CD14-positive monocyte (primary cell): ENCODE results near the gene MAP3K7. TPM values are rescaled to one million over a fixed set of nuclear protein-coding genes. Genes with fewer than 3 reads are reported as not detected.

Experiments used
- DNase-seq, 3 donors: peaks; one replicate each; pipeline ENCODE4 v3.0.0-alpha.2; 2011 to 2022
- H2AFZ ChIP-seq: 2 replicates; pipeline ENCODE4 v1.6.0; 2012; ENCODE audit warnings: mild to moderate bottlenecking, low read depth, low read length, inconsistent platforms; ENCODE audit not compliant: insufficient read depth, poor library complexity, severe bottlenecking
- H3K27ac ChIP-seq, 2 donors: 1 replicate in 1 of 2; 2 replicates in 1 of 2; pipeline ENCODE4 v1.5.1; 2012 to 2013; ENCODE audit warnings: low read length in 2 of 2, control low read depth in 1 of 2, inconsistent platforms in 1 of 2, low read depth in 1 of 2, mild to moderate bottlenecking in 1 of 2
- H3K27me3 ChIP-seq, 2 donors: one replicate each; pipeline versions ENCODE4 v1.6.0 to v1.6.1; 2011 to 2013; ENCODE audit warnings: low read length in 2 of 2; ENCODE audit not compliant: control insufficient read depth in 2 of 2, insufficient read depth in 2 of 2
- H3K36me3 ChIP-seq, 2 donors: replicated peaks in 1 of 2; 1 replicate in 1 of 2; 2 replicates in 1 of 2; pipeline versions ENCODE4 v1.5.1 to v1.6.1; 2012 to 2013; ENCODE audit warnings: low read length in 2 of 2, control low read depth in 1 of 2, inconsistent platforms in 1 of 2, mild to moderate bottlenecking in 1 of 2; ENCODE audit not compliant: insufficient read depth in 2 of 2, control insufficient read depth in 1 of 2
- H3K4me1 ChIP-seq, 2 donors: 1 replicate in 1 of 2; 2 replicates in 1 of 2; pipeline versions ENCODE4 v1.5.1 to v1.6.1; 2012 to 2013; ENCODE audit warnings: low read length in 2 of 2, control low read depth in 1 of 2, inconsistent platforms in 1 of 2, mild to moderate bottlenecking in 1 of 2, moderate library complexity in 1 of 2; ENCODE audit not compliant: insufficient read depth in 2 of 2, control insufficient read depth in 1 of 2
- H3K4me2 ChIP-seq: replicated peaks from 2 replicates; pipeline ENCODE3; 2012; ENCODE audit warnings: low read length, moderate library complexity, mild to moderate bottlenecking; ENCODE audit not compliant: poor library complexity, severe bottlenecking; ENCODE audit errors: extremely low read depth
- H3K4me3 ChIP-seq, 3 experiments: fragments of 200-600 bp in 1 of 3; sonication (generic) in 1 of 3; replicated peaks in 1 of 3; 1 replicate in 2 of 3; 2 replicates in 1 of 3; pipeline ENCODE4 v1.5.1; 2011 to 2013; ENCODE audit warnings: low read length in 3 of 3, mild to moderate bottlenecking in 3 of 3, control low read depth in 2 of 3, low read depth in 2 of 3, inconsistent platforms in 1 of 3, moderate library complexity in 1 of 3
- H3K79me2 ChIP-seq: 2 replicates; pipeline ENCODE4 v1.6.0; 2012; ENCODE audit warnings: mild to moderate bottlenecking, control low read depth, inconsistent platforms, low read length, moderate library complexity; ENCODE audit not compliant: insufficient read depth
- H3K9ac ChIP-seq: 2 replicates; pipeline ENCODE4 v1.6.0; 2017; ENCODE audit warnings: low read length, mild to moderate bottlenecking; ENCODE audit not compliant: insufficient read depth, poor library complexity, severe bottlenecking
- H3K9me3 ChIP-seq, 2 donors: replicated peaks in 1 of 2; 1 replicate in 1 of 2; 2 replicates in 1 of 2; pipeline versions ENCODE4 v1.5.1 to v1.6.1; 2012 to 2013; ENCODE audit warnings: low read length in 2 of 2, control low read depth in 1 of 2; ENCODE audit not compliant: control insufficient read depth in 1 of 2, insufficient read depth in 1 of 2
- H4K20me1 ChIP-seq: 2 replicates; pipeline ENCODE4 v1.6.0; 2012; ENCODE audit warnings: mild to moderate bottlenecking, low read length, control low read depth, moderate library complexity; ENCODE audit not compliant: insufficient read depth
- H3K27ac Mint-ChIP-seq, 7 donors: one replicate each; pipeline ENCODE4 v1.8.0; 2020; ENCODE audit warnings: mild to moderate bottlenecking in 7 of 7, mixed read lengths in 7 of 7, moderate library complexity in 6 of 7, inconsistent platforms in 2 of 7
- H3K27me3 Mint-ChIP-seq, 3 donors: one replicate each; pipeline ENCODE4 v1.8.0; 2021 to 2022; ENCODE audit warnings: low read depth in 3 of 3, mild to moderate bottlenecking in 3 of 3, mixed read lengths in 3 of 3, moderate library complexity in 3 of 3, inconsistent platforms in 1 of 3
- H3K36me3 Mint-ChIP-seq, 2 donors: one replicate each; pipeline ENCODE4 v1.8.0; 2020; ENCODE audit warnings: mixed read lengths in 2 of 2, inconsistent platforms in 1 of 2, mild to moderate bottlenecking in 1 of 2
- H3K4me1 Mint-ChIP-seq: one replicate; pipeline ENCODE4 v1.8.0; 2020; ENCODE audit warnings: mild to moderate bottlenecking, mixed read lengths
- H3K4me3 Mint-ChIP-seq, 2 donors: one replicate each; pipeline ENCODE4 v1.8.0; 2020; ENCODE audit warnings: mild to moderate bottlenecking in 2 of 2, mixed read lengths in 2 of 2, moderate library complexity in 1 of 2
- H3K9me3 Mint-ChIP-seq, 7 donors: one replicate each; pipeline ENCODE4 v1.8.0; 2020 to 2022; ENCODE audit warnings: mixed read lengths in 7 of 7, mild to moderate bottlenecking in 6 of 7, moderate library complexity in 6 of 7, inconsistent platforms in 2 of 7
- CTCF ChIP-seq: fragments of 200-600 bp; IDR thresholded peaks from one replicate; pipeline ENCODE4 v1.8.0; 2022; ENCODE audit warnings: antibody characterized with exemption, mild to moderate bottlenecking
- WGBS: methylation state at CpG from one replicate; pipeline ENCODE4 v1.1.5; 2013; ENCODE audit warnings: missing lambda C conversion rate; ENCODE audit not compliant: insufficient coverage; 5-methylcytosine and 5-hydroxymethylcytosine counted together
- intact Hi-C, 2 donors: fragments of 100-400 bp; cut with micrococcal nuclease; formaldehyde crosslinking; loops; one replicate each; pipeline versions ENCODE4 v1.15.0 to v1.15.1; 2023
- polyA plus RNA-seq, 3 donors: library from polyadenylated mRNA; depleted of rRNA in 1 of 3; unstranded in 2 of 3; stranded (reverse) in 1 of 3; fragments of 300-500 nt in 2 of 3; fragments of >200 nt in 1 of 3; fragmentation: Illumina TruSeq in 2 of 3; gene quantifications; 1 replicate in 2 of 3; 2 replicates in 1 of 3; pipeline ENCODE4 v1.2.3, GENCODE V29; 2012 to 2021

The MAP3K7 gene
- polyA plus RNA-seq, 3 donors = 12.4 to 20.0 (median 15.3) TPM

GRCh38 chr6:90468080-90468479, 118.8 kb downstream of the MAP3K7 start:
- Histone ChIP-seq H3K79me2 (no peaks in the 10 kb centered on the region), H2AFZ (no peak overlapping the region), H3K27me3 (no peaks in the 10 kb centered on the region), H3K27ac (no peak overlapping the region), H3K4me2 (no peak overlapping the region), H4K20me1 (no peaks in the 10 kb centered on the region), H3K4me1 (no peaks in the 10 kb centered on the region), H3K4me3 (no peak overlapping the region), H3K9me3 (no peaks in the 10 kb centered on the region), H3K36me3 (no peaks in the 10 kb centered on the region), H3K9ac (no peak overlapping the region)
- peak in 1 of 3 donors; percentile 13 for DNase-seq
- Mint-ChIP-seq H3K4me1 (peaks cover 5% of the 10 kb centered on the region), H3K36me3 (no peaks in the 10 kb centered on the region), H3K27ac (no peak overlapping the region), H3K4me3 (no peak overlapping the region), H3K27me3 (peaks cover 0 to 5% (median 0%) of the 10 kb centered on the region in 3 donors), H3K9me3 (no peaks in the 10 kb centered on the region)
- 96% methylated on average over 2 of the region's 7 CpGs for WGBS
- intact Hi-C loops = no loop called here
- no peak for TF ChIP-seq CTCF

GRCh38 chr6:90467546-90467945, 119.3 kb downstream of the MAP3K7 start:
- H3K4me3 ChIP-seq = no peak overlapping the region
- no peaks in the 10 kb centered on the region for H3K9me3 Mint-ChIP-seq
- H3K27me3 Mint-ChIP-seq = peaks cover 0 to 5% (median 0%) of the 10 kb centered on the region in 3 donors
- H2AFZ ChIP-seq = no peak overlapping the region
- TF ChIP-seq CTCF = no peak
- no peaks in the 10 kb centered on the region for H4K20me1 ChIP-seq
- no peaks in the 10 kb centered on the region for H3K79me2 ChIP-seq
- H3K27ac Mint-ChIP-seq = no peak overlapping the region
- H3K9me3 ChIP-seq = no peaks in the 10 kb centered on the region
- peaks cover 1% of the 10 kb centered on the region for H3K4me1 Mint-ChIP-seq
- no peak overlapping the region for H3K9ac ChIP-seq
- H3K27me3 ChIP-seq = no peaks in the 10 kb centered on the region
- no peaks in the 10 kb centered on the region for H3K36me3 Mint-ChIP-seq
- DNase-seq = no peak
- no peak overlapping the region for H3K4me2 ChIP-seq
- intact Hi-C loops = no loop called here
- no peak overlapping the region for H3K27ac ChIP-seq
- no peak overlapping the region for H3K4me3 Mint-ChIP-seq
- H3K4me1 ChIP-seq = no peaks in the 10 kb centered on the region
- H3K36me3 ChIP-seq = no peaks in the 10 kb centered on the region
